HG03095 (cell line): ENCODE data around the gene KLHL33.

ENCODE experiments used
- ATAC-seq: cut with Tn5 transposase; IDR thresholded peaks from one replicate; pipeline ENCODE4 v1.9.1; 2021; ENCODE audit warnings: moderate library complexity; ENCODE audit not compliant: unreplicated experiment

The KLHL33 gene

GRCh38 chr14:20435582-20436362 lies at the start of gene KLHL33:
TSS of gene KLHL33 (minus strand) at chr14:20436166. CDS start at chr14:20435811, 355 bp downstream.
- ATAC-seq = no peak

GRCh38 chr14:20482382-20482781 lies 46.4 kb upstream of the KLHL33 start:
- ATAC-seq = no peak

- ATAC-seq = no peak
Observed at GRCh38 chr14:20478894-20479293, 42.9 kb upstream of the KLHL33 start.

GRCh38 chr14:20477211-20477876 lies 41.4 kb upstream of the KLHL33 start:
- ATAC-seq = no peak

- ATAC-seq = no peak
Observed at GRCh38 chr14:20476776-20477175, 40.8 kb upstream of the KLHL33 start.

- ATAC-seq = no peak
Observed at GRCh38 chr14:20472536-20473169, 36.7 kb upstream of the KLHL33 start.

- no peak for ATAC-seq
Observed at GRCh38 chr14:20470603-20470901, 34.6 kb upstream of the KLHL33 start.

GRCh38 chr14:20469890-20470602 lies 34.1 kb upstream of the KLHL33 start:
- ATAC-seq = peak; percentile 28

- peak; percentile 91 for ATAC-seq
Observed at GRCh38 chr14:20469242-20469889, 33.4 kb upstream of the KLHL33 start, which contains the start of gene PNP. TSS of gene PNP (plus strand) at chr14:20469406. CDS start at chr14:20469525, 119 bp downstream.

- no peak for ATAC-seq
Observed at GRCh38 chr14:20468764-20469241, 32.8 kb upstream of the KLHL33 start.

GRCh38 chr14:20461225-20462141 lies 25.5 kb upstream of the KLHL33 start, which contains the start of gene PIP4P1:
TSS of gene PIP4P1 (minus strand) at chr14:20461434. CDS start at chr14:20461325, 109 bp downstream.
- ATAC-seq = peak; percentile 92

- no peak for ATAC-seq
Observed at GRCh38 chr14:20460458-20461224, 24.7 kb upstream of the KLHL33 start.

GRCh38 chr14:20458031-20458789 lies 22.2 kb upstream of the KLHL33 start:
- ATAC-seq = no peak

- no peak for ATAC-seq
Observed at GRCh38 chr14:20456971-20457370, 21.0 kb upstream of the KLHL33 start.

GRCh38 chr14:20455355-20456300 lies 19.7 kb upstream of the KLHL33 start:
- peak; percentile 29 for ATAC-seq

- ATAC-seq = peak; percentile 80
Observed at GRCh38 chr14:20454516-20455354, 18.8 kb upstream of the KLHL33 start, which contains the start of the genes APEX1 and OSGEP. TSS of gene APEX1 (plus strand) at chr14:20455226. CDS start at chr14:20455646, 420 bp downstream. TSS of gene OSGEP (minus strand) at chr14:20454812. CDS start at chr14:20454683, 129 bp downstream.
